ENCODE measurements around the gene UVRAG.

GRCh38 chr11:75821202-75821601, 6.2 kb downstream of the UVRAG start:
- TF ChIP-seq POLR2A (IDR thresholded peaks at IDR 0.05) (no peak), CTCF (IDR thresholded peaks at IDR 0.05) (no peak), POLR2AphosphoS5 (IDR thresholded peaks at IDR 0.05) (no peak)
